Pericardium fibroblast (primary cell): ENCODE data around the gene RAB11FIP3. TPM values are rescaled to one million over a fixed set of nuclear protein-coding genes. Genes with fewer than 3 reads are reported as not detected.

Experiments used
- total RNA-seq: library from RNA; depleted of rRNA; stranded (reverse); fragments of >200 nt; gene quantifications from 2 replicates; pipeline ENCODE4 v1.2.3, GENCODE V29; 2015

The RAB11FIP3 gene
- 26.7 and 36.1 TPM in 2 replicates for total RNA-seq

GRCh38 chr16:425082-425718 is at the start of gene RAB11FIP3:
Gene RAB11FIP3 (plus strand): TSS chr16:425649. CDS start chr16:426007, 358 bp downstream.

GRCh38 chr16:381789-382717 is 43.4 kb upstream of the RAB11FIP3 start, which contains the start of gene PGAP6:
Gene PGAP6 (minus strand): TSS chr16:381978. CDS start chr16:381821, 157 bp downstream.

GRCh38 chr16:397135-397661 is 28.3 kb upstream of the RAB11FIP3 start, which contains the start of gene NME4:
Gene NME4 (plus strand): TSS chr16:397199. CDS start chr16:397223, 24 bp downstream.

GRCh38 chr16:401468-402348 is 23.7 kb upstream of the RAB11FIP3 start, which contains the start of gene DECR2:
Gene DECR2 (plus strand): TSS chr16:401885. CDS start chr16:401964, 79 bp downstream.

GRCh38 chr16:527015-527903 is 101.8 kb downstream of the RAB11FIP3 start, which contains the start of gene CAPN15:
Gene CAPN15 (plus strand): TSS chr16:527712. CDS start chr16:546839, 19,127 bp downstream.

GRCh38 chr16:560204-560700 is 134.8 kb downstream of the RAB11FIP3 start, which contains the start of gene PRR35:
Gene PRR35 (plus strand): TSS chr16:560394. CDS start chr16:563295, 2,901 bp downstream.

GRCh38 chr16:566475-567372 is 141.3 kb downstream of the RAB11FIP3 start, which contains the start of gene NHLRC4:
Gene NHLRC4 (plus strand): TSS chr16:567005. CDS start chr16:568048, 1,043 bp downstream.

GRCh38 chr16:569445-570254 is 144.2 kb downstream of the RAB11FIP3 start, which contains the start of gene PIGQ:
Gene PIGQ (plus strand): TSS chr16:569968. CDS start chr16:574075, 4,107 bp downstream.

Other genes starting within 250 kb of the RAB11FIP3 start
- gene HBA1, start 249.0 kb upstream of the RAB11FIP3 start, total RNA-seq: 1.9 TPM in 1 of 2 replicates, not detected in the other
- gene HBQ1, start 245.2 kb upstream of the RAB11FIP3 start, total RNA-seq: not detected in 2 replicates
- 20.9 and 44.8 TPM in 2 replicates for gene LUC7L, start 196.2 kb upstream of the RAB11FIP3 start, total RNA-seq
- 74.6 and 138 TPM in 2 replicates for gene FAM234A, start 190.8 kb upstream of the RAB11FIP3 start, total RNA-seq
- 0.94 and 3.4 TPM in 2 replicates for gene RGS11, start 149.7 kb upstream of the RAB11FIP3 start, total RNA-seq
- gene ARHGDIG, start 145.1 kb upstream of the RAB11FIP3 start, total RNA-seq: 2.8 TPM in 1 of 2 replicates, not detected in the other
- 0.09 and 0.12 TPM in 2 replicates for gene PDIA2, start 142.5 kb upstream of the RAB11FIP3 start, total RNA-seq
- 17.3 and 18.3 TPM in 2 replicates for gene AXIN1, start 72.9 kb upstream of the RAB11FIP3 start, total RNA-seq
- gene MRPL28, start 55.1 kb upstream of the RAB11FIP3 start, total RNA-seq: 86.1 and 88.2 TPM in 2 replicates
- gene PGAP6, start 43.7 kb upstream of the RAB11FIP3 start, total RNA-seq: 56.3 and 67.3 TPM in 2 replicates
- 169 and 171 TPM in 2 replicates for gene NME4, start 28.4 kb upstream of the RAB11FIP3 start, total RNA-seq
- gene DECR2, start 23.8 kb upstream of the RAB11FIP3 start, total RNA-seq: 16.6 and 19.5 TPM in 2 replicates
- gene CAPN15, start 102.1 kb downstream of the RAB11FIP3 start, total RNA-seq: 36.5 and 48.2 TPM in 2 replicates
- not detected in 2 replicates for gene PRR35, start 134.7 kb downstream of the RAB11FIP3 start, total RNA-seq
- 3.8 and 5.0 TPM in 2 replicates for gene NHLRC4, start 141.4 kb downstream of the RAB11FIP3 start, total RNA-seq
- 28.5 and 35.1 TPM in 2 replicates for gene PIGQ, start 144.3 kb downstream of the RAB11FIP3 start, total RNA-seq
- gene RAB40C, start 164.4 kb downstream of the RAB11FIP3 start, total RNA-seq: 16.9 and 19.4 TPM in 2 replicates
- 0.12 TPM in 1 of 2 replicates, not detected in the other for gene WFIKKN1, start 205.3 kb downstream of the RAB11FIP3 start, total RNA-seq
- 152 and 181 TPM in 2 replicates for gene METTL26, start 210.7 kb downstream of the RAB11FIP3 start, total RNA-seq
- gene MCRIP2, start 216.2 kb downstream of the RAB11FIP3 start, total RNA-seq: 23.7 and 31.7 TPM in 2 replicates
- gene WDR90, start 223.7 kb downstream of the RAB11FIP3 start, total RNA-seq: 8.5 TPM in 2 replicates
- gene RHOT2, start 242.5 kb downstream of the RAB11FIP3 start, total RNA-seq: 46.9 and 47.1 TPM in 2 replicates